SK-N-SH treated with all-trans-retinoic acid at 6 μM for 48 hours (cell line): ENCODE measurements around the gene TTC13.

Experiments
- ARNTL ChIP-seq: fragments of 450-650 bp; formaldehyde crosslinking; IDR thresholded peaks from 2 replicates; pipeline ENCODE4 v1.5.0; 2020; ENCODE audit warnings: low read depth, mild to moderate bottlenecking, moderate library complexity, borderline replicate concordance
- ISL1 ChIP-seq: fragments of 250-450 bp; sonication (Bioruptor Pico); IDR thresholded peaks from 2 replicates; pipeline ENCODE4 v2.1.2; 2022; ENCODE audit warnings: mild to moderate bottlenecking, moderate library complexity
- SNAI2 ChIP-seq: fragments of 250-450 bp; sonication (Bioruptor Pico); IDR thresholded peaks from 2 replicates; pipeline ENCODE4 v1.5.0; 2020; ENCODE audit warnings: mild to moderate bottlenecking, moderate library complexity
- ZC3H10 ChIP-seq: fragments of 250-450 bp; sonication (Bioruptor Pico); IDR thresholded peaks from 2 replicates; pipeline ENCODE4 v1.5.1; 2021; ENCODE audit warnings: mild to moderate bottlenecking, moderate library complexity
- ZNF565 ChIP-seq: fragments of 450-650 bp; formaldehyde crosslinking; conservative IDR thresholded peaks from 2 replicates; pipeline ENCODE4 v1.5.0; 2020; ENCODE audit warnings: low read depth, mild to moderate bottlenecking, moderate library complexity
- TF ChIP-seq, protein P1 (sequence below): fragments of 250-450 bp; sonication (Bioruptor Pico); IDR thresholded peaks from 2 replicates; pipeline ENCODE4 v1.8.0; 2020; ENCODE audit warnings: mild to moderate bottlenecking, moderate library complexity, borderline replicate concordance
- TF ChIP-seq, protein P2 (sequence below): fragments of 250-450 bp; sonication (Bioruptor Pico); IDR thresholded peaks from 2 replicates; pipeline ENCODE4 v1.8.0; 2021; ENCODE audit warnings: low read depth, mild to moderate bottlenecking, moderate library complexity, borderline replicate concordance

GRCh38 chr1:231027971-231028370, 49.3 kb upstream of the TTC13 start:
- TF ChIP-seq, protein P1, sequence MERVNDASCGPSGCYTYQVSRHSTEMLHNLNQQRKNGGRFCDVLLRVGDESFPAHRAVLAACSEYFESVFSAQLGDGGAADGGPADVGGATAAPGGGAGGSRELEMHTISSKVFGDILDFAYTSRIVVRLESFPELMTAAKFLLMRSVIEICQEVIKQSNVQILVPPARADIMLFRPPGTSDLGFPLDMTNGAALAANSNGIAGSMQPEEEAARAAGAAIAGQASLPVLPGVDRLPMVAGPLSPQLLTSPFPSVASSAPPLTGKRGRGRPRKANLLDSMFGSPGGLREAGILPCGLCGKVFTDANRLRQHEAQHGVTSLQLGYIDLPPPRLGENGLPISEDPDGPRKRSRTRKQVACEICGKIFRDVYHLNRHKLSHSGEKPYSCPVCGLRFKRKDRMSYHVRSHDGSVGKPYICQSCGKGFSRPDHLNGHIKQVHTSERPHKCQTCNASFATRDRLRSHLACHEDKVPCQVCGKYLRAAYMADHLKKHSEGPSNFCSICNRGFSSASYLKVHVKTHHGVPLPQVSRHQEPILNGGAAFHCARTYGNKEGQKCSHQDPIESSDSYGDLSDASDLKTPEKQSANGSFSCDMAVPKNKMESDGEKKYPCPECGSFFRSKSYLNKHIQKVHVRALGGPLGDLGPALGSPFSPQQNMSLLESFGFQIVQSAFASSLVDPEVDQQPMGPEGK (CRISPR knock-in tag), result no peak
- TF ChIP-seq SNAI2 (CRISPR knock-in tag), result no peak
- no peak for TF ChIP-seq ARNTL (CRISPR knock-in tag)
- TF ChIP-seq ISL1 (CRISPR knock-in tag), result no peak
- TF ChIP-seq, protein P2, sequence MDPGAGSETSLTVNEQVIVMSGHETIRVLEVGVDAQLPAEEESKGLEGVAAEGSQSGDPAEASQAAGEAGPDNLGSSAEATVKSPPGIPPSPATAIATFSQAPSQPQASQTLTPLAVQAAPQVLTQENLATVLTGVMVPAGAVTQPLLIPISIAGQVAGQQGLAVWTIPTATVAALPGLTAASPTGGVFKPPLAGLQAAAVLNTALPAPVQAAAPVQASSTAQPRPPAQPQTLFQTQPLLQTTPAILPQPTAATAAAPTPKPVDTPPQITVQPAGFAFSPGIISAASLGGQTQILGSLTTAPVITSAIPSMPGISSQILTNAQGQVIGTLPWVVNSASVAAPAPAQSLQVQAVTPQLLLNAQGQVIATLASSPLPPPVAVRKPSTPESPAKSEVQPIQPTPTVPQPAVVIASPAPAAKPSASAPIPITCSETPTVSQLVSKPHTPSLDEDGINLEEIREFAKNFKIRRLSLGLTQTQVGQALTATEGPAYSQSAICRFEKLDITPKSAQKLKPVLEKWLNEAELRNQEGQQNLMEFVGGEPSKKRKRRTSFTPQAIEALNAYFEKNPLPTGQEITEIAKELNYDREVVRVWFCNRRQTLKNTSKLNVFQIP (CRISPR knock-in tag), result no peak
- TF ChIP-seq ZNF565 (CRISPR knock-in tag), result no peak
- no peak for TF ChIP-seq ZC3H10 (CRISPR knock-in tag)
